Dedifferentiated amniotic fluid mesenchymal stem cell (primary cell): ENCODE data around the gene MXRA5.
"Not testable (repeated sequence)": the region's sequence is repeated elsewhere in the genome, so short reads cannot be mapped to it uniquely, and the experiment has no call there.

Experiments used
- DNase-seq: peaks from one replicate; pipeline ENCODE4 v3.0.0-alpha.2; 2016; ENCODE audit errors: extremely low spot score

The MXRA5 gene

GRCh38 chrX:3320471-3321046 lies 25.9 kb downstream of the MXRA5 start:
- no peak for DNase-seq

GRCh38 chrX:3317191-3317718 lies 29.2 kb downstream of the MXRA5 start:
- DNase-seq = no peak

- no peak for DNase-seq
These were observed 34.3 kb downstream of the MXRA5 start for GRCh38 chrX:3312109-3312508.

GRCh38 chrX:3307881-3308280 lies 38.6 kb downstream of the MXRA5 start:
- DNase-seq = no peak

GRCh38 chrX:3299636-3300035 lies 46.8 kb downstream of the MXRA5 start:
- peak; percentile 20 for DNase-seq

- no peak for DNase-seq
These were observed 50.7 kb downstream of the MXRA5 start for GRCh38 chrX:3295731-3296130.

- no peak for DNase-seq
These were observed 53.2 kb downstream of the MXRA5 start for GRCh38 chrX:3293251-3293650.

- DNase-seq = no peak
These were observed 55.9 kb downstream of the MXRA5 start for GRCh38 chrX:3290561-3290960.

- DNase-seq = peak; percentile 90
These were observed 60.1 kb downstream of the MXRA5 start for GRCh38 chrX:3286196-3286945.

GRCh38 chrX:3280706-3281105 lies 65.7 kb downstream of the MXRA5 start:
- no peak for DNase-seq

GRCh38 chrX:3273668-3274067 lies 72.8 kb downstream of the MXRA5 start:
- not testable (repeated sequence) for DNase-seq

- peak; percentile 78 for DNase-seq
These were observed 74.6 kb downstream of the MXRA5 start for GRCh38 chrX:3271834-3272186.

GRCh38 chrX:3271183-3271833 lies 75.1 kb downstream of the MXRA5 start:
- no peak for DNase-seq

- DNase-seq = peak; percentile 55
These were observed 77.6 kb downstream of the MXRA5 start for GRCh38 chrX:3268829-3269228.

GRCh38 chrX:3263681-3264126 lies 82.7 kb downstream of the MXRA5 start:
- DNase-seq = no peak

GRCh38 chrX:3262901-3263300 lies 83.6 kb downstream of the MXRA5 start:
- DNase-seq = peak; percentile 86
